ENCODE results near the gene SPAG5.
"Not testable (repeated sequence)": the region's sequence is repeated elsewhere in the genome, so short reads cannot be mapped to it uniquely, and the experiment has no call there.

SPAG5 gene

DNA sequence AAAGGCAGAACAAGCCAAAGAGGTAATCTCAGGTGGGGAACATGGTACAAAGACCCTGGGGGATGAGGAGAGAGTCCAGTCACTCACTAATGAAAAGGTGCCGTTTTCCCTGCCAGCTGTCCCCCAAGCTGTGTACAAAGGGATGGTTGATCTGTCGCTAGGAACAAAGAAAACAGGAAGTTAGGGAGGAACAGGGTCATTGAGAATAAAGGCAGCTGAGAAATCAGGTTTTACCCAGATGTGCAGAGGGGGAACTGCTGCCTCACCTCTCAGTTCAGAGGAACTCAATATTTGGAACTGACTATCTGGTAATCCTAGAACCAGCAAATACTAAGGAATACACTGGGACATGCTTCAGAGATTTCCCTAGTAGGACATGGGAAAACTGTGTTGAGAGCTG is 13.7 kb upstream of the SPAG5 start:
- H3K4me3 ChIP-seq (replicated peaks; ENCODE audit: low read depth, low read length) = no peak overlapping the region
- TF ChIP-seq, protein P1, sequence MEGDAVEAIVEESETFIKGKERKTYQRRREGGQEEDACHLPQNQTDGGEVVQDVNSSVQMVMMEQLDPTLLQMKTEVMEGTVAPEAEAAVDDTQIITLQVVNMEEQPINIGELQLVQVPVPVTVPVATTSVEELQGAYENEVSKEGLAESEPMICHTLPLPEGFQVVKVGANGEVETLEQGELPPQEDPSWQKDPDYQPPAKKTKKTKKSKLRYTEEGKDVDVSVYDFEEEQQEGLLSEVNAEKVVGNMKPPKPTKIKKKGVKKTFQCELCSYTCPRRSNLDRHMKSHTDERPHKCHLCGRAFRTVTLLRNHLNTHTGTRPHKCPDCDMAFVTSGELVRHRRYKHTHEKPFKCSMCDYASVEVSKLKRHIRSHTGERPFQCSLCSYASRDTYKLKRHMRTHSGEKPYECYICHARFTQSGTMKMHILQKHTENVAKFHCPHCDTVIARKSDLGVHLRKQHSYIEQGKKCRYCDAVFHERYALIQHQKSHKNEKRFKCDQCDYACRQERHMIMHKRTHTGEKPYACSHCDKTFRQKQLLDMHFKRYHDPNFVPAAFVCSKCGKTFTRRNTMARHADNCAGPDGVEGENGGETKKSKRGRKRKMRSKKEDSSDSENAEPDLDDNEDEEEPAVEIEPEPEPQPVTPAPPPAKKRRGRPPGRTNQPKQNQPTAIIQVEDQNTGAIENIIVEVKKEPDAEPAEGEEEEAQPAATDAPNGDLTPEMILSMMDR (IDR thresholded peaks at IDR 0.05; ENCODE audit: low read depth, low read length, missing control alignments) = no peak
- no peak for DNase-seq (ENCODE audit: extremely low read depth, low read depth)

DNA sequence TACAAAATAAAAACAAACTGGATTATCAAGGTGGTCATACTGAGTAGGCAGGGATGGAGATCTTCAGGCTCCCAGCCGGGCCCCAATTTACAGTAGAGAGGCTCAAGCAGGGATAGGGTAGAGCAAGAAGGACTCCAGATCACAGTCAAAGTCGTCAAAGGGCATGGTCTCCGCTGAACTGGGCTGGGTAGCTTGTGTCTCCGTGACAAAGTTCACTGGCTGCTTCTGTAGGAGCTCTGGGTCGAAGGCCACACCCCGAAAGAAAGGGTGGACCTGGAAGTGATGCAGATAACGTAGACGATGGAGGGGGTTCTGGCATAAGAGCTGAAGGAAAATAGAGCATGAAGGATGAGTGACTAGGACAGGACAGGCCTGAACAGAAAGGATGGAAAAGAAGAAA is 11.6 kb upstream of the SPAG5 start:
- no peak overlapping the region for H3K4me3 ChIP-seq (replicated peaks; ENCODE audit: low read depth, low read length)
- DNase-seq (ENCODE audit: extremely low read depth, low read depth) = no peak
- TF ChIP-seq, protein P1 (IDR thresholded peaks at IDR 0.05; ENCODE audit: low read depth, low read length, missing control alignments) = no peak

DNA sequence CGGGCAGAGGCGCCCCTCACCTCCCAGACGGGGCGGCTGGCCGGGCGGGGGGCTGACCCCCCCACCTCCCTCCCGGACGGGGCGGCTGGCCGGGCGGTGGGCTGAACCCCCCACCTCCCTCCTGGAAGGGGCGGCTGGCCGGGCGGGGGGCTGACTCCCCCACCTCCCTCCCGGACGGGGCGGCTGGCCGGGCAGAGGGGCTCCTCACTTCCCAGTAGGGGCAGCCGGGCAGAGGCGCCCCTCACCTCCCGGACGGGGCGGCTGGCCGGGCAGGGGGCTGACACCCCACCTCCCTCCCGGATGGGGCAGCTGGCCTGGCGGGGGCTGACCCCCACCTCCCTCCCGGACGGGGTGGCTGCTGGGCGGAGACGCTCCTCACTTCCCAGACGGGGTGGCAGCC is 5.2 kb upstream of the SPAG5 start:
- H3K4me3 ChIP-seq (replicated peaks; ENCODE audit: low read depth, low read length) = not testable (repeated sequence)

DNA sequence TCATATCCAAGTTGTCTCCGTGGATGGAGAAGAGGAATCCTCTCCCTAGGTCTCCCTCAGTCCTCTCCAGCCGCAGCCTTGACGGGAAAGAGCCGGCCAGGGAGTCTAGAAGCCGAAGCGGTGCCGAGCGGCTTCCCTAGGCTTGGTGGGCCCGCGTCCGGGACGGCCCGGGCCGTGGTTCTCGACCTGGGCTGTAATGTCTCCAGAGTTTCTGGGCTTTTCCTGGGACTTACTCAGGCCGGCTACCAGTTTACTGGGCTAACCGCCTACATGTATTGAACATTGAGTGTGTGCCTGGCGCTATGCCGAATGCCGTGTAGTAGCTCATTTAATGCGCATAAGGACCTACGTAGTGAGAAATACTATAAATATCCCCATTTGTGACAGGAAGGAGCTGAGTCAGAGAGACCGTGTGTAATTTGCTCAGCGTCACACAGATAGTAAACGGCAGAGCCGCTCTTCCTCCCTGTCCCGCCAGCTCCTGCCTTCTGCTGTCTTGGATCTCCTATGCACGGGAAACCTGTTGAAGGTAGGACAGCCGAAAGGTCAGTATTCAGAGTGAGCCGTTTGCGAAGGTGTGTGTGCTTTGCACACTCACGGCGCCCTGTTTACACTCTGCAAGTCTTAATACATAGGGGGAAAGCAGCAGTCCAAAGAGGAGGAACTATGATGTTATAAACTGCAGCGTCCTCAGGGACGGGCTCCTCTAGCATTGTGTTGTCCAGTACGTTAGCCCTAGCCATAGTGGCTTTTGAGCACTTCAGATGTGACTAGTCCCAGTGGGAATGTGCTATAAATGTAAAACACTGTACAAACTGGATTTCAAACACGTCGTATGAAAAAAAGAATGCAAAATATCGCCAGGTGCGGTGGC is 723 bp upstream of the SPAG5 start:
- TF ChIP-seq, protein P1 (IDR thresholded peaks at IDR 0.05; ENCODE audit: low read depth, low read length, missing control alignments) = no peak
- H3K4me3 ChIP-seq (replicated peaks; ENCODE audit: low read depth, low read length) = peak overlapping the region; percentile 64
- peak; percentile 84 for DNase-seq (ENCODE audit: extremely low read depth, low read depth)

More for the DNA sequence above, 5.2 kb upstream of the SPAG5 start:
- DNase-seq (ENCODE audit: extremely low read depth, low read depth) = not testable (repeated sequence)

DNA sequence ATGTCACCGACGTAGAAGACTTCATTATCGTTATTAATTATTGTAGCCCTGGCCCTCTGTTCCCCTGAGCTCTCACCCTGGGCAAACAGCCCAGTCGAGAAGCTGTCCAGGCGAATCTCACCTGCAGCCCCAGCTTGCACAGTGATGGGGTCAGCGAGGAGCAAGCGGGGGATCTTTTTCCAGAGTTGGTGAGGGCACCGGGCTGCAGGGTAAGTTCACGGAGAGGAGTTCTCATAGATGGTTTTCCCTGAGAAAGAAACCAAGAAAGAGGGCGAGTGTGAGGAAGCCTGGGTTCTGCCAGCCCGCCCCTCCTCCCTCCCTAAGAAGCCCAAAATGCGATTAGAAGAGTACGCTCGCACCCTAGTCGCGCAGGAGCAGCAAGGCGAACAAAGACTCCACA is 436 bp downstream of the SPAG5 start:
- H3K4me3 ChIP-seq (replicated peaks; ENCODE audit: low read depth, low read length) = peak overlapping the region; percentile 64
- TF ChIP-seq, protein P1 (IDR thresholded peaks at IDR 0.05; ENCODE audit: low read depth, low read length, missing control alignments) = no peak
- DNase-seq (ENCODE audit: extremely low read depth, low read depth) = no peak

DNA sequence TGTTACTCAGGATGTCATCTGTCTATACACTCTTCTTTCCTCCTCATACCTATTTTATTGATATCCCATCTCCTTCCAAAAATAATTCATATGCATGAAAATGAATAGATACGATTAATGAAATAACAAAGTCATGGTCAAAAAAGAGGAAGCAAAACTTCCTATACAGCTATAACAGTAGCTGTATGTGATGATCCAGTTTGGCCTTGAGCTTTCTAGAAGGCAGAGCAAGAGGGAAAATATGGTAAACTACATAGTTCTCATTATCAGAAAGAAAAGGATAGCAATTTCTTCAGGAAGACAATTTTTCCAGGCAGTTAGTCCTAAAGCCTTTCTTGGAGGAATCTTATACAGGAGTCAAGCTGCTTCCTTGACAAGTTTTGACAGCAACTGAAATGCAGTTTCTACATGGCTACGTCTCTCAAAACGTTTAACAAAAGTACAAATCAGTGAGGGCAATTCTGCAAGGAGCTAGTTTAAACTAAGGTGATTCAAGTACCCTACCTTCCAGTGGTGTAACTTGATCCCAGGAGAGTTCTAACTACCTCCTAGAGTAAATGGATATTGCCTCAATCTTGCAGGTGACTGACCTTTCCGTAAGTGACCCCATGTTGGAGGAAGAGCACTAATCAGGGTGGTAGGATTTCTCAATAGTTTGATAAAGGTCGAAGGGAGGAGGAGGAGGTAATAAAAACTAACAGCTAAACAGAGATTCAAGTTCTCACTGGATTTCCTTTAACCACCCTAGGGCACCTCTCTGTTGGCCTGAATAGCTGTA is 1.0 kb downstream of the SPAG5 start:
- DNase-seq (ENCODE audit: extremely low read depth, low read depth) = no peak
- TF ChIP-seq, protein P1 (IDR thresholded peaks at IDR 0.05; ENCODE audit: low read depth, low read length, missing control alignments) = no peak
- peak overlapping the region; percentile 64 for H3K4me3 ChIP-seq (replicated peaks; ENCODE audit: low read depth, low read length)

DNA sequence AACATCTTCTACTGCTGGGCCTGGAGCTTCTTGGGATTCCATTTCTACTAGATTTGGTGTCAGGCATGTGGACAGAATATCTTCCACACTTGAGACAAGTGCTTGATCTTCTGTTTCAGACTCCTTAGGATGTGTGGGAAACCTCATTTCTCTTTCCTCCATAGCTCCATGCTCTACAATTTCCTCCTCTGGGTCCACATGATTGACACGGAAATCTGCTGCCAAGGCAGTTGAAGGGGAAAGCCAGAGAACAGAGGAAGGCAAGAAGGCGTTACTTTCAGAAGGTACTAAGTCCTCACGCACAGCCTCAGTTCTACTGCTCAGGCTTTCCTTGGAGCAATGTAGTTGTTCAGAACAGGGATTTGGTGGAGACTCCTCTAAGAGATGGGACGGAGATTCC is 6.6 kb downstream of the SPAG5 start:
- no peak overlapping the region for H3K4me3 ChIP-seq (replicated peaks; ENCODE audit: low read depth, low read length)
- DNase-seq (ENCODE audit: extremely low read depth, low read depth) = no peak
- TF ChIP-seq, protein P1 (IDR thresholded peaks at IDR 0.05; ENCODE audit: low read depth, low read length, missing control alignments) = no peak
